MG63 (cell line): ENCODE measurements around the gene YWHAQ. TPM values are rescaled to one million over a fixed set of nuclear protein-coding genes. Genes with fewer than 3 reads are reported as not detected.

Experiments
- DNase-seq: peaks from one replicate; pipeline ENCODE4 v3.0.0-alpha.2; 2020
- H3K27me3 ChIP-seq: fragments of 250-450 bp; sonication (Bioruptor Pico); 2 replicates; pipeline ENCODE4 v1.5.1; 2020; ENCODE audit warnings: mild to moderate bottlenecking, moderate library complexity
- H3K36me3 ChIP-seq: fragments of 250-450 bp; sonication (Bioruptor Pico); 2 replicates; pipeline ENCODE4 v1.5.1; 2020; ENCODE audit warnings: mild to moderate bottlenecking, moderate library complexity
- H3K4me3 ChIP-seq: fragments of 250-450 bp; sonication (Bioruptor Pico); 2 replicates; pipeline ENCODE4 v1.5.1; 2020; ENCODE audit warnings: mild to moderate bottlenecking, moderate library complexity
- H3K9me3 ChIP-seq: fragments of 250-450 bp; sonication (Bioruptor Pico); 2 replicates; pipeline ENCODE4 v1.5.1; 2020; ENCODE audit warnings: mild to moderate bottlenecking, moderate library complexity
- total RNA-seq: library from RNA; depleted of rRNA; stranded (reverse); fragments of >200 nt; shearing (Covaris generic); gene quantifications from 2 replicates; pipeline ENCODE4 v1.2.3, GENCODE V29; 2014; ENCODE audit warnings: low replicate concordance

Gene YWHAQ
- total RNA-seq, 1 experiment from 2014 or later: 598 TPM

GRCh38 chr2:9658972-9659371 lies 28.2 kb upstream of the YWHAQ start:
- no peaks in the 10 kb centered on the region for H3K27me3 ChIP-seq

GRCh38 chr2:9657731-9658130 lies 26.9 kb upstream of the YWHAQ start:
- no peaks in the 10 kb centered on the region for H3K9me3 ChIP-seq

More at GRCh38 chr2:9658972-9659371, 28.2 kb upstream of the YWHAQ start:
- peak; percentile 26 for DNase-seq
- H3K36me3 ChIP-seq: no peaks in the 10 kb centered on the region
- no peak overlapping the region for H3K4me3 ChIP-seq
- H3K9me3 ChIP-seq: no peaks in the 10 kb centered on the region

GRCh38 chr2:9657083-9657482 lies 26.3 kb upstream of the YWHAQ start:
- Histone ChIP-seq H3K36me3 (no peaks in the 10 kb centered on the region), H3K9me3 (no peaks in the 10 kb centered on the region), H3K27me3 (no peaks in the 10 kb centered on the region), H3K4me3 (no peak overlapping the region)
- DNase-seq: no peak

More at GRCh38 chr2:9657731-9658130, 26.9 kb upstream of the YWHAQ start:
- no peak overlapping the region for H3K4me3 ChIP-seq
- DNase-seq: no peak
- no peaks in the 10 kb centered on the region for H3K36me3 ChIP-seq
- no peaks in the 10 kb centered on the region for H3K27me3 ChIP-seq

GRCh38 chr2:9656270-9656766 lies 25.5 kb upstream of the YWHAQ start:
- DNase-seq: peak; percentile 89
- Histone ChIP-seq H3K9me3 (no peaks in the 10 kb centered on the region), H3K27me3 (no peaks in the 10 kb centered on the region), H3K4me3 (no peak overlapping the region), H3K36me3 (no peaks in the 10 kb centered on the region)

- Histone ChIP-seq H3K9me3 (no peaks in the 10 kb centered on the region), H3K36me3 (no peaks in the 10 kb centered on the region), H3K4me3 (no peak overlapping the region), H3K27me3 (no peaks in the 10 kb centered on the region)
- no peak for DNase-seq
Observed at GRCh38 chr2:9655441-9656269, 24.9 kb upstream of the YWHAQ start.

- DNase-seq: no peak
- no peaks in the 10 kb centered on the region for H3K36me3 ChIP-seq
Observed at GRCh38 chr2:9654452-9655100, 23.8 kb upstream of the YWHAQ start.

GRCh38 chr2:9653485-9654271 lies 22.9 kb upstream of the YWHAQ start:
- no peaks in the 10 kb centered on the region for H3K9me3 ChIP-seq
- no peaks in the 10 kb centered on the region for H3K27me3 ChIP-seq
- DNase-seq: no peak
- no peaks in the 10 kb centered on the region for H3K36me3 ChIP-seq
- no peak overlapping the region for H3K4me3 ChIP-seq

More at GRCh38 chr2:9654452-9655100, 23.8 kb upstream of the YWHAQ start:
- no peaks in the 10 kb centered on the region for H3K9me3 ChIP-seq
- no peaks in the 10 kb centered on the region for H3K27me3 ChIP-seq
- no peak overlapping the region for H3K4me3 ChIP-seq

GRCh38 chr2:9652898-9653479 lies 22.2 kb upstream of the YWHAQ start:
- Histone ChIP-seq H3K4me3 (no peak overlapping the region), H3K27me3 (no peaks in the 10 kb centered on the region), H3K9me3 (no peaks in the 10 kb centered on the region), H3K36me3 (no peaks in the 10 kb centered on the region)
- no peak for DNase-seq

GRCh38 chr2:9652267-9652666 lies 21.5 kb upstream of the YWHAQ start:
- Histone ChIP-seq H3K27me3 (no peaks in the 10 kb centered on the region), H3K9me3 (no peaks in the 10 kb centered on the region), H3K36me3 (no peaks in the 10 kb centered on the region), H3K4me3 (no peak overlapping the region)
- no peak for DNase-seq

- Histone ChIP-seq H3K9me3 (no peaks in the 10 kb centered on the region), H3K36me3 (no peaks in the 10 kb centered on the region), H3K4me3 (no peak overlapping the region), H3K27me3 (no peaks in the 10 kb centered on the region)
- DNase-seq: no peak
Observed at GRCh38 chr2:9650119-9650821, 19.5 kb upstream of the YWHAQ start.

GRCh38 chr2:9649261-9649660 lies 18.5 kb upstream of the YWHAQ start:
- no peak for DNase-seq
- no peak overlapping the region for H3K4me3 ChIP-seq
- no peaks in the 10 kb centered on the region for H3K36me3 ChIP-seq
- no peaks in the 10 kb centered on the region for H3K27me3 ChIP-seq
- H3K9me3 ChIP-seq: no peaks in the 10 kb centered on the region

- Histone ChIP-seq H3K4me3 (no peak overlapping the region), H3K36me3 (no peaks in the 10 kb centered on the region), H3K27me3 (no peaks in the 10 kb centered on the region), H3K9me3 (no peaks in the 10 kb centered on the region)
- DNase-seq: no peak
Observed at GRCh38 chr2:9648821-9649220, 18.0 kb upstream of the YWHAQ start.

GRCh38 chr2:9647884-9648283 lies 17.1 kb upstream of the YWHAQ start:
- H3K36me3 ChIP-seq: no peaks in the 10 kb centered on the region
- H3K9me3 ChIP-seq: no peaks in the 10 kb centered on the region
- no peak for DNase-seq
- no peaks in the 10 kb centered on the region for H3K27me3 ChIP-seq
- no peak overlapping the region for H3K4me3 ChIP-seq

GRCh38 chr2:9646196-9647030 lies 15.6 kb upstream of the YWHAQ start:
- no peaks in the 10 kb centered on the region for H3K9me3 ChIP-seq
- H3K27me3 ChIP-seq: no peaks in the 10 kb centered on the region
- no peaks in the 10 kb centered on the region for H3K36me3 ChIP-seq
- no peak overlapping the region for H3K4me3 ChIP-seq
- no peak for DNase-seq

- H3K27me3 ChIP-seq: no peaks in the 10 kb centered on the region
- no peaks in the 10 kb centered on the region for H3K9me3 ChIP-seq
- no peaks in the 10 kb centered on the region for H3K36me3 ChIP-seq
- no peak overlapping the region for H3K4me3 ChIP-seq
- DNase-seq: no peak
Observed at GRCh38 chr2:9644603-9645002, 13.8 kb upstream of the YWHAQ start.
